Measurements from ENCODE around the gene PPHLN1.

DNA sequence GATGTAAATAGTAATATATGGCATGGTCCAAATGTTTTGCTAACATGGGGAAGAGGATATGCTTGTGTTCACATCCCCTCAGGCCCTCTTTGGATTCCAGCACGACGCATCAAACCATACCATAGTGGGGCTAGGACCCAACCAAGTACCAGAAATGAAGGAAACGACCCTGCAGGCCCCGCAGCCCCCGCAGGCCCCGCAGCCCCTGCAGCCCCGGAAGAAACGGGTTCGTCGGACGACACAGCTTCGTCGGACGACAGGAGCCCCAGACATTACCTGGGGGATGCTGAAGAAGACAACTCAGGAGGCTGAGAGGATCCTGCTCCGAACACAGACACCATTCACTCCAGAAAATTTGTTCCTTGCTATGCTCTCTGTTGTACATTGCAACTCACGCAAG lies 119.9 kb downstream of the PPHLN1 start:
- TF ChIP-seq, protein P1, sequence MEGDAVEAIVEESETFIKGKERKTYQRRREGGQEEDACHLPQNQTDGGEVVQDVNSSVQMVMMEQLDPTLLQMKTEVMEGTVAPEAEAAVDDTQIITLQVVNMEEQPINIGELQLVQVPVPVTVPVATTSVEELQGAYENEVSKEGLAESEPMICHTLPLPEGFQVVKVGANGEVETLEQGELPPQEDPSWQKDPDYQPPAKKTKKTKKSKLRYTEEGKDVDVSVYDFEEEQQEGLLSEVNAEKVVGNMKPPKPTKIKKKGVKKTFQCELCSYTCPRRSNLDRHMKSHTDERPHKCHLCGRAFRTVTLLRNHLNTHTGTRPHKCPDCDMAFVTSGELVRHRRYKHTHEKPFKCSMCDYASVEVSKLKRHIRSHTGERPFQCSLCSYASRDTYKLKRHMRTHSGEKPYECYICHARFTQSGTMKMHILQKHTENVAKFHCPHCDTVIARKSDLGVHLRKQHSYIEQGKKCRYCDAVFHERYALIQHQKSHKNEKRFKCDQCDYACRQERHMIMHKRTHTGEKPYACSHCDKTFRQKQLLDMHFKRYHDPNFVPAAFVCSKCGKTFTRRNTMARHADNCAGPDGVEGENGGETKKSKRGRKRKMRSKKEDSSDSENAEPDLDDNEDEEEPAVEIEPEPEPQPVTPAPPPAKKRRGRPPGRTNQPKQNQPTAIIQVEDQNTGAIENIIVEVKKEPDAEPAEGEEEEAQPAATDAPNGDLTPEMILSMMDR (conservative IDR thresholded peaks at IDR 0.05 in 1 of 2, IDR thresholded peaks at IDR 0.05 in 1 of 2; ENCODE audit: extremely low read depth in 1 of 2, insufficient read depth in 1 of 2, low read depth in 1 of 2, low read length in 2 of 2) = no peak
- no peak for TF ChIP-seq EZH2 (IDR thresholded peaks at IDR 0.05; ENCODE audit: borderline replicate concordance, low read length)
